HepG2 (cell line): Measurements from ENCODE around the gene ZNHIT6. TPM values are rescaled to one million over a fixed set of nuclear protein-coding genes. Genes with fewer than 3 reads are reported as not detected.
A peak's percentile ranks its signal among the peaks of the same experiment; 100 is the strongest.

ENCODE experiments used
- BHLHE40 ChIP-seq: IDR thresholded peaks from 2 replicates; pipeline ENCODE4 v1.6.1; 2011; ENCODE audit warnings: low read length, improper control_type of control experiment
- FOXA1 ChIP-seq, 2 experiments: fragments of 450-650 bp in 1 of 2; sonication (generic) in 1 of 2; formaldehyde crosslinking in 1 of 2; IDR thresholded peaks; 2 replicates each; pipeline versions ENCODE4 v1.4.0 to v1.6.1; 2016 to 2020; ENCODE audit warnings: missing genetic modification reagents in 1 of 2
- JARID2 ChIP-seq: sonication (generic); formaldehyde crosslinking; IDR thresholded peaks from 2 replicates; pipeline ENCODE4 v1.8.1; 2023; ENCODE audit warnings: missing genetic modification reagents, inconsistent platforms; ENCODE audit not compliant: insufficient replicate concordance
- JUNB ChIP-seq: sonication (generic); formaldehyde crosslinking; IDR thresholded peaks from 2 replicates; pipeline ENCODE4 v1.8.0; 2022; ENCODE audit warnings: missing genetic modification reagents, mild to moderate bottlenecking, borderline replicate concordance
- LCORL ChIP-seq, 2 experiments: fragments of 450-650 bp in 1 of 2; sonication (generic) in 1 of 2; formaldehyde crosslinking in 1 of 2; IDR thresholded peaks; 2 replicates each; pipeline versions ENCODE4 v1.5.0 to v1.6.1; 2017 to 2020; ENCODE audit warnings: antibody characterized with exemption in 1 of 2, missing genetic modification reagents in 1 of 2
- NR2F2 ChIP-seq: IDR thresholded peaks from 2 replicates; pipeline ENCODE4 v1.6.1; 2012; ENCODE audit warnings: low read depth, inconsistent platforms, borderline replicate concordance
- TBX3 ChIP-seq: fragments of 450-650 bp; IDR thresholded peaks from 2 replicates; pipeline ENCODE4 v1.6.1; 2017; ENCODE audit warnings: antibody characterized with exemption, mild to moderate bottlenecking, inconsistent platforms, borderline replicate concordance
- TCF7 ChIP-seq: sonication (generic); IDR thresholded peaks from 2 replicates; pipeline ENCODE4 v1.6.1; 2016; ENCODE audit warnings: antibody characterized with exemption, low read depth
- ZNF337 ChIP-seq: sonication (generic); formaldehyde crosslinking; IDR thresholded peaks from 2 replicates; pipeline ENCODE4 v1.5.1; 2020; ENCODE audit warnings: missing genetic modification reagents, low read depth, mild to moderate bottlenecking, borderline replicate concordance
- polyA plus RNA-seq, 8 experiments: library from polyadenylated mRNA; depleted of rRNA in 3 of 8; stranded (reverse) in 7 of 8; unstranded in 1 of 8; fragments of >200 nt; fragmentation: Illumina TruSeq in 4 of 8; extraction: Trizol in 4 of 8; gene quantifications; 2 replicates each; pipeline versions ENCODE4 v1.2.1 to v1.2.3, GENCODE V29; 2011 to 2016; ENCODE audit warnings: low read depth in 4 of 8, missing spikeins in 1 of 8, mixed read lengths in 1 of 8; ENCODE audit not compliant: insufficient read depth in 1 of 8
- total RNA-seq, 5 experiments: library from RNA; depleted of rRNA; stranded (reverse); fragments of >200 nt; fragmentation: Illumina TruSeq; extraction: Trizol; gene quantifications; 2 replicates each; pipeline ENCODE4 v1.2.3, GENCODE V29; 2016; ENCODE audit warnings: low read depth in 1 of 5
- TF ChIP-seq, protein P1 (sequence below): sonication (generic); formaldehyde crosslinking; IDR thresholded peaks from 2 replicates; pipeline ENCODE4 v1.4.0; 2020; ENCODE audit warnings: missing genetic modification reagents, borderline replicate concordance
- TF ChIP-seq, protein P2 (sequence below): sonication (generic); formaldehyde crosslinking; IDR thresholded peaks from 2 replicates; pipeline ENCODE4 v1.4.0; 2020; ENCODE audit warnings: missing genetic modification reagents, borderline replicate concordance
- TF ChIP-seq, protein P3 (sequence below): sonication (generic); formaldehyde crosslinking; conservative IDR thresholded peaks from 2 replicates; pipeline ENCODE4 v1.4.0; 2020; ENCODE audit warnings: mild to moderate bottlenecking, missing genetic modification reagents, moderate library complexity
- TF ChIP-seq, protein P4 (sequence below): sonication (generic); formaldehyde crosslinking; IDR thresholded peaks from 2 replicates; pipeline ENCODE4 v1.5.0; 2020; ENCODE audit warnings: mild to moderate bottlenecking, missing genetic modification reagents
- TF ChIP-seq, protein P5 (sequence below): sonication (generic); formaldehyde crosslinking; IDR thresholded peaks from 2 replicates; pipeline ENCODE4 v1.8.0; 2022; ENCODE audit warnings: mild to moderate bottlenecking, missing genetic modification reagents, moderate library complexity

The ZNHIT6 gene
- total and polyA plus RNA-seq, 2 of the 13 experiments (the other 11 are each of a cell fraction or from before 2014, with no cell fraction given) = 6.0 to 15.2 TPM

DNA sequence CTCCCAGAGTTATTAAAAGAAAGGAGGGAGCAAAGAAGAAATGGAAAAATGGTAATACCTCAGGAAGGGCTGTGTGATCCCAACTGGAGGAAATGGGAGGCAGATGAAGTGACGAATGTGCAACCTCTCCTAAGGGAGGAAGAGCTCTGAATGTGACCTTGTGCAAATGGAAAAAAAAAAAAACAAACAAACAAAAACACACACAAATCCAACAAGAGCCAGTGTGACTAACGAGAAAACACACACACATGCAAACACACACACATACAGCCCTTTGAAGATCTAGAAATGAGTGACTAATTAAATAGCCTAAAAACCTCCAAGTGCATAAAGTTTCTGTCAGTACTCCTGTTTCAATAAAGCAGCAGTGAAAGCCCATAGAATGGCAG, 78.7 kb downstream of the ZNHIT6 start (continued):
- TF ChIP-seq, protein P1, sequence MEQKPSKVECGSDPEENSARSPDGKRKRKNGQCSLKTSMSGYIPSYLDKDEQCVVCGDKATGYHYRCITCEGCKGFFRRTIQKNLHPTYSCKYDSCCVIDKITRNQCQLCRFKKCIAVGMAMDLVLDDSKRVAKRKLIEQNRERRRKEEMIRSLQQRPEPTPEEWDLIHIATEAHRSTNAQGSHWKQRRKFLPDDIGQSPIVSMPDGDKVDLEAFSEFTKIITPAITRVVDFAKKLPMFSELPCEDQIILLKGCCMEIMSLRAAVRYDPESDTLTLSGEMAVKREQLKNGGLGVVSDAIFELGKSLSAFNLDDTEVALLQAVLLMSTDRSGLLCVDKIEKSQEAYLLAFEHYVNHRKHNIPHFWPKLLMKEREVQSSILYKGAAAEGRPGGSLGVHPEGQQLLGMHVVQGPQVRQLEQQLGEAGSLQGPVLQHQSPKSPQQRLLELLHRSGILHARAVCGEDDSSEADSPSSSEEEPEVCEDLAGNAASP = 0 out of 2 replicates have a peak, but pooled peaks have one; percentile 15
- TF ChIP-seq LCORL (IDR thresholded peaks at IDR 0.05) (peak; percentile 47; the same call in 1 of the 2 replicates), LCORL (CRISPR knock-in tag; IDR thresholded peaks at IDR 0.05) (no peak), FOXA1 (IDR thresholded peaks at IDR 0.05) (peak; percentile 78; the same call in 1 of the 2 replicates), FOXA1 (CRISPR knock-in tag; IDR thresholded peaks at IDR 0.05) (no peak), TCF7 (peak; percentile 82), ZNF337 (CRISPR knock-in tag) (no peak), JUNB (CRISPR knock-in tag) (0 out of 2 replicates have a peak, but pooled peaks have one; percentile 29), BHLHE40 (peak; percentile 50; the same call in 1 of the 2 replicates), JARID2 (CRISPR knock-in tag) (no peak), NR2F2 (peak; percentile 21; the same call in 1 of the 2 replicates), TBX3 (peak; percentile 71; the same call in 1 of the 2 replicates)
- TF ChIP-seq, protein P2, sequence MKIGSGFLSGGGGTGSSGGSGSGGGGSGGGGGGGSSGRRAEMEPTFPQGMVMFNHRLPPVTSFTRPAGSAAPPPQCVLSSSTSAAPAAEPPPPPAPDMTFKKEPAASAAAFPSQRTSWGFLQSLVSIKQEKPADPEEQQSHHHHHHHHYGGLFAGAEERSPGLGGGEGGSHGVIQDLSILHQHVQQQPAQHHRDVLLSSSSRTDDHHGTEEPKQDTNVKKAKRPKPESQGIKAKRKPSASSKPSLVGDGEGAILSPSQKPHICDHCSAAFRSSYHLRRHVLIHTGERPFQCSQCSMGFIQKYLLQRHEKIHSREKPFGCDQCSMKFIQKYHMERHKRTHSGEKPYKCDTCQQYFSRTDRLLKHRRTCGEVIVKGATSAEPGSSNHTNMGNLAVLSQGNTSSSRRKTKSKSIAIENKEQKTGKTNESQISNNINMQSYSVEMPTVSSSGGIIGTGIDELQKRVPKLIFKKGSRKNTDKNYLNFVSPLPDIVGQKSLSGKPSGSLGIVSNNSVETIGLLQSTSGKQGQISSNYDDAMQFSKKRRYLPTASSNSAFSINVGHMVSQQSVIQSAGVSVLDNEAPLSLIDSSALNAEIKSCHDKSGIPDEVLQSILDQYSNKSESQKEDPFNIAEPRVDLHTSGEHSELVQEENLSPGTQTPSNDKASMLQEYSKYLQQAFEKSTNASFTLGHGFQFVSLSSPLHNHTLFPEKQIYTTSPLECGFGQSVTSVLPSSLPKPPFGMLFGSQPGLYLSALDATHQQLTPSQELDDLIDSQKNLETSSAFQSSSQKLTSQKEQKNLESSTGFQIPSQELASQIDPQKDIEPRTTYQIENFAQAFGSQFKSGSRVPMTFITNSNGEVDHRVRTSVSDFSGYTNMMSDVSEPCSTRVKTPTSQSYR (CRISPR knock-in tag) = 0 out of 2 replicates have a peak, but pooled peaks have one; percentile 13
- TF ChIP-seq, protein P3, sequence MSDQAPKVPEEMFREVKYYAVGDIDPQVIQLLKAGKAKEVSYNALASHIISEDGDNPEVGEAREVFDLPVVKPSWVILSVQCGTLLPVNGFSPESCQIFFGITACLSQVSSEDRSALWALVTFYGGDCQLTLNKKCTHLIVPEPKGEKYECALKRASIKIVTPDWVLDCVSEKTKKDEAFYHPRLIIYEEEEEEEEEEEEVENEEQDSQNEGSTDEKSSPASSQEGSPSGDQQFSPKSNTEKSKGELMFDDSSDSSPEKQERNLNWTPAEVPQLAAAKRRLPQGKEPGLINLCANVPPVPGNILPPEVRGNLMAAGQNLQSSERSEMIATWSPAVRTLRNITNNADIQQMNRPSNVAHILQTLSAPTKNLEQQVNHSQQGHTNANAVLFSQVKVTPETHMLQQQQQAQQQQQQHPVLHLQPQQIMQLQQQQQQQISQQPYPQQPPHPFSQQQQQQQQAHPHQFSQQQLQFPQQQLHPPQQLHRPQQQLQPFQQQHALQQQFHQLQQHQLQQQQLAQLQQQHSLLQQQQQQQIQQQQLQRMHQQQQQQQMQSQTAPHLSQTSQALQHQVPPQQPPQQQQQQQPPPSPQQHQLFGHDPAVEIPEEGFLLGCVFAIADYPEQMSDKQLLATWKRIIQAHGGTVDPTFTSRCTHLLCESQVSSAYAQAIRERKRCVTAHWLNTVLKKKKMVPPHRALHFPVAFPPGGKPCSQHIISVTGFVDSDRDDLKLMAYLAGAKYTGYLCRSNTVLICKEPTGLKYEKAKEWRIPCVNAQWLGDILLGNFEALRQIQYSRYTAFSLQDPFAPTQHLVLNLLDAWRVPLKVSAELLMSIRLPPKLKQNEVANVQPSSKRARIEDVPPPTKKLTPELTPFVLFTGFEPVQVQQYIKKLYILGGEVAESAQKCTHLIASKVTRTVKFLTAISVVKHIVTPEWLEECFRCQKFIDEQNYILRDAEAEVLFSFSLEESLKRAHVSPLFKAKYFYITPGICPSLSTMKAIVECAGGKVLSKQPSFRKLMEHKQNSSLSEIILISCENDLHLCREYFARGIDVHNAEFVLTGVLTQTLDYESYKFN (CRISPR knock-in tag) = peak; percentile 56
- TF ChIP-seq, protein P4, sequence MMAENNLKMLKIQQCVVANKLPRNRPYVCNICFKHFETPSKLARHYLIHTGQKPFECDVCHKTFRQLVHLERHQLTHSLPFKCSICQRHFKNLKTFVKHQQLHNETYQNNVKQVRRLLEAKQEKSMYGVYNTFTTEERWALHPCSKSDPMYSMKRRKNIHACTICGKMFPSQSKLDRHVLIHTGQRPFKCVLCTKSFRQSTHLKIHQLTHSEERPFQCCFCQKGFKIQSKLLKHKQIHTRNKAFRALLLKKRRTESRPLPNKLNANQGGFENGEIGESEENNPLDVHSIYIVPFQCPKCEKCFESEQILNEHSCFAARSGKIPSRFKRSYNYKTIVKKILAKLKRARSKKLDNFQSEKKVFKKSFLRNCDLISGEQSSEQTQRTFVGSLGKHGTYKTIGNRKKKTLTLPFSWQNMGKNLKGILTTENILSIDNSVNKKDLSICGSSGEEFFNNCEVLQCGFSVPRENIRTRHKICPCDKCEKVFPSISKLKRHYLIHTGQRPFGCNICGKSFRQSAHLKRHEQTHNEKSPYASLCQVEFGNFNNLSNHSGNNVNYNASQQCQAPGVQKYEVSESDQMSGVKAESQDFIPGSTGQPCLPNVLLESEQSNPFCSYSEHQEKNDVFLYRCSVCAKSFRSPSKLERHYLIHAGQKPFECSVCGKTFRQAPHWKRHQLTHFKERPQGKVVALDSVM (CRISPR knock-in tag) = no peak
- TF ChIP-seq, protein P5, sequence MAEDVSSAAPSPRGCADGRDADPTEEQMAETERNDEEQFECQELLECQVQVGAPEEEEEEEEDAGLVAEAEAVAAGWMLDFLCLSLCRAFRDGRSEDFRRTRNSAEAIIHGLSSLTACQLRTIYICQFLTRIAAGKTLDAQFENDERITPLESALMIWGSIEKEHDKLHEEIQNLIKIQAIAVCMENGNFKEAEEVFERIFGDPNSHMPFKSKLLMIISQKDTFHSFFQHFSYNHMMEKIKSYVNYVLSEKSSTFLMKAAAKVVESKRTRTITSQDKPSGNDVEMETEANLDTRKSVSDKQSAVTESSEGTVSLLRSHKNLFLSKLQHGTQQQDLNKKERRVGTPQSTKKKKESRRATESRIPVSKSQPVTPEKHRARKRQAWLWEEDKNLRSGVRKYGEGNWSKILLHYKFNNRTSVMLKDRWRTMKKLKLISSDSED (CRISPR knock-in tag) = no peak
